WTC11 (cell line): Measurements from ENCODE around the gene NCAM2. TPM values are rescaled to one million over a fixed set of nuclear protein-coding genes. Genes with fewer than 3 reads are reported as not detected.

Experiments used
- ATAC-seq: fragments of 200-7000 bp; cut with Tn5 transposase; 2 replicates; pipeline ENCODE4 v1.10.0; 2021; ENCODE audit warnings: mild to moderate bottlenecking, moderate library complexity
- CTCF ChIA-PET: fragments of 300-600 bp; sonication (Branson Sonifier 250); formaldehyde crosslinking; loops from one replicate; lab custom pipeline; 2021; ENCODE audit warnings: antibody characterized with exemption; lab: Charles Lee
- POLR2A ChIA-PET: fragments of 350-600 bp; sonication (Branson Sonifier 250); formaldehyde crosslinking; loops from one replicate; lab custom pipeline; 2021; ENCODE audit warnings: antibody characterized with exemption; lab: Charles Lee
- DNase-seq: peaks from one replicate; pipeline ENCODE4 v3.0.0; 2021; ENCODE audit warnings: low spot score
- H3K27ac Mint-ChIP-seq: 2 replicates; pipeline ENCODE4 v1.8.0; 2021; ENCODE audit warnings: mixed read lengths
- H3K27me3 Mint-ChIP-seq: 2 replicates; pipeline ENCODE4 v1.8.0; 2021; ENCODE audit warnings: low read depth, mild to moderate bottlenecking, moderate library complexity, mixed read lengths
- H3K36me3 Mint-ChIP-seq: 2 replicates; pipeline ENCODE4 v1.8.0; 2021; ENCODE audit warnings: mixed read lengths
- H3K4me1 Mint-ChIP-seq: 2 replicates; pipeline ENCODE4 v1.8.0; 2022; ENCODE audit warnings: mixed read lengths
- H3K4me3 Mint-ChIP-seq: 2 replicates; pipeline ENCODE4 v1.8.0; 2021; ENCODE audit warnings: mild to moderate bottlenecking, moderate library complexity, mixed read lengths
- H3K9me3 Mint-ChIP-seq: 2 replicates; pipeline ENCODE4 v1.8.0; 2021; ENCODE audit warnings: mixed read lengths
- CBFB ChIP-seq: sonication (generic); formaldehyde crosslinking; IDR thresholded peaks from 2 replicates; pipeline ENCODE4 v1.8.1; 2022; ENCODE audit warnings: mild to moderate bottlenecking, low read depth, missing genetic modification reagents
- CTCF ChIP-seq: fragments of 200-600 bp; IDR thresholded peaks from 2 replicates; pipeline ENCODE4 v1.8.0; 2022; ENCODE audit warnings: antibody characterized with exemption
- EMX1 ChIP-seq: fragments of 250-450 bp; sonication (Bioruptor Pico); IDR thresholded peaks from 2 replicates; pipeline ENCODE4 v1.8.0; 2021; ENCODE audit warnings: mild to moderate bottlenecking
- ESRRA ChIP-seq: sonication (generic); formaldehyde crosslinking; IDR thresholded peaks from 2 replicates; pipeline ENCODE4 v1.8.1; 2022; ENCODE audit warnings: mild to moderate bottlenecking, missing genetic modification reagents, borderline replicate concordance
- ETV6 ChIP-seq: sonication (generic); formaldehyde crosslinking; IDR thresholded peaks from 2 replicates; pipeline ENCODE4 v1.8.1; 2022; ENCODE audit warnings: mild to moderate bottlenecking, missing genetic modification reagents
- FOXP1 ChIP-seq: sonication (generic); formaldehyde crosslinking; IDR thresholded peaks from 2 replicates; pipeline ENCODE4 v1.8.0; 2022; ENCODE audit warnings: missing genetic modification reagents, mild to moderate bottlenecking, moderate library complexity, borderline replicate concordance
- GABPB1 ChIP-seq: sonication (generic); formaldehyde crosslinking; IDR thresholded peaks from 2 replicates; pipeline ENCODE4 v1.8.1; 2023; ENCODE audit warnings: mild to moderate bottlenecking, missing genetic modification reagents
- HMGA2 ChIP-seq: fragments of 250-450 bp; sonication (Bioruptor Pico); IDR thresholded peaks from 2 replicates; pipeline ENCODE4 v1.4.0; 2021; ENCODE audit warnings: mild to moderate bottlenecking, moderate library complexity
- JAZF1 ChIP-seq: fragments of 250-450 bp; sonication (Bioruptor Pico); IDR thresholded peaks from 2 replicates; pipeline ENCODE4 v1.9.0; 2021; ENCODE audit warnings: moderate library complexity, mild to moderate bottlenecking, inconsistent platforms
- JUN ChIP-seq: sonication (generic); formaldehyde crosslinking; IDR thresholded peaks from 2 replicates; pipeline ENCODE4 v1.8.0; 2023; ENCODE audit warnings: mild to moderate bottlenecking, missing genetic modification reagents
- MYBL2 ChIP-seq: sonication (generic); formaldehyde crosslinking; IDR thresholded peaks from 2 replicates; pipeline ENCODE4 v1.8.1; 2023; ENCODE audit warnings: mild to moderate bottlenecking, moderate library complexity, missing genetic modification reagents
- OVOL2 ChIP-seq: fragments of 250-450 bp; sonication (Bioruptor Pico); IDR thresholded peaks from 2 replicates; pipeline ENCODE4 v1.9.0; 2021; ENCODE audit warnings: mild to moderate bottlenecking, borderline replicate concordance
- RELA ChIP-seq: sonication (generic); formaldehyde crosslinking; IDR thresholded peaks from 2 replicates; pipeline ENCODE4 v1.8.1; 2022; ENCODE audit warnings: missing genetic modification reagents, mild to moderate bottlenecking, borderline replicate concordance
- TEAD4 ChIP-seq: sonication (generic); formaldehyde crosslinking; IDR thresholded peaks from 2 replicates; pipeline ENCODE4 v1.8.0; 2022; ENCODE audit warnings: mild to moderate bottlenecking, missing genetic modification reagents
- TP53 ChIP-seq: sonication (generic); formaldehyde crosslinking; IDR thresholded peaks from 2 replicates; pipeline ENCODE4 v1.8.1; 2023; ENCODE audit warnings: mild to moderate bottlenecking, missing genetic modification reagents
- ZBTB43 ChIP-seq: sonication (generic); formaldehyde crosslinking; IDR thresholded peaks from 2 replicates; pipeline ENCODE4 v1.8.1; 2023; ENCODE audit warnings: mild to moderate bottlenecking, missing genetic modification reagents
- ZNF396 ChIP-seq: fragments of 250-450 bp; sonication (Bioruptor Pico); IDR thresholded peaks from 2 replicates; pipeline ENCODE4 v1.8.0; 2021; ENCODE audit warnings: mild to moderate bottlenecking, moderate library complexity, borderline replicate concordance
- ZNF423 ChIP-seq: fragments of 250-450 bp; sonication (Bioruptor Pico); IDR thresholded peaks from 2 replicates; pipeline ENCODE4 v2.1.2; 2022; ENCODE audit warnings: mild to moderate bottlenecking, moderate library complexity
- ZNF532 ChIP-seq: fragments of 250-450 bp; sonication (Bioruptor Pico); IDR thresholded peaks from 2 replicates; pipeline ENCODE4 v1.9.0; 2021; ENCODE audit warnings: mild to moderate bottlenecking, borderline replicate concordance
- ZNF671 ChIP-seq: fragments of 250-450 bp; sonication (Bioruptor Pico); IDR thresholded peaks from 2 replicates; pipeline ENCODE4 v1.8.0; 2021; ENCODE audit warnings: mild to moderate bottlenecking
- total RNA-seq: library from RNA; stranded (reverse); gene quantifications from 3 replicates; pipeline ENCODE4 v1.2.3, GENCODE V29; 2021
- TF ChIP-seq, protein P1 (sequence below): fragments of 250-450 bp; sonication (Bioruptor Pico); IDR thresholded peaks from 2 replicates; pipeline ENCODE4 v1.9.0; 2021; ENCODE audit warnings: mild to moderate bottlenecking

Gene NCAM2
- total RNA-seq, 1 experiment from 2014 or later, result 1.6 TPM

GRCh38 chr21:21196848-21197247 is 198.6 kb downstream of the NCAM2 start (continued):
- no peak for TF ChIP-seq ZBTB43 (CRISPR knock-in tag)
- TF ChIP-seq CTCF, result no peak

GRCh38 chr21:21199342-21200102 is 201.3 kb downstream of the NCAM2 start:
- TF ChIP-seq TP53 (CRISPR knock-in tag) (no peak), RELA (no peak), ZNF396 (CRISPR knock-in tag) (no peak)
- TF ChIP-seq, protein P1, sequence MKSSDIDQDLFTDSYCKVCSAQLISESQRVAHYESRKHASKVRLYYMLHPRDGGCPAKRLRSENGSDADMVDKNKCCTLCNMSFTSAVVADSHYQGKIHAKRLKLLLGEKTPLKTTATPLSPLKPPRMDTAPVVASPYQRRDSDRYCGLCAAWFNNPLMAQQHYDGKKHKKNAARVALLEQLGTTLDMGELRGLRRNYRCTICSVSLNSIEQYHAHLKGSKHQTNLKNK (CRISPR knock-in tag), result no peak
- no peaks in the 10 kb centered on the region for H3K9me3 Mint-ChIP-seq
- DNase-seq, result no peak
- no peak overlapping the region for H3K27ac Mint-ChIP-seq
- H3K27me3 Mint-ChIP-seq, result no peaks in the 10 kb centered on the region
- H3K36me3 Mint-ChIP-seq, result no peaks in the 10 kb centered on the region
- ATAC-seq, result no peak
- CTCF ChIA-PET, result no interaction called here
- H3K4me3 Mint-ChIP-seq, result no peak overlapping the region
- no peaks in the 10 kb centered on the region for H3K4me1 Mint-ChIP-seq
- POLR2A ChIA-PET, result no interaction called here

- TF ChIP-seq ETV6 (CRISPR knock-in tag), result no peak
- no peak for TF ChIP-seq EMX1
- no peak for TF ChIP-seq FOXP1 (CRISPR knock-in tag)
- TF ChIP-seq HMGA2, result no peak
- no peak for TF ChIP-seq OVOL2
- no peak for TF ChIP-seq JAZF1 (CRISPR knock-in tag)
- TF ChIP-seq CBFB (CRISPR knock-in tag), result no peak
- no peak for TF ChIP-seq TEAD4
- TF ChIP-seq ESRRA (CRISPR knock-in tag), result no peak
- TF ChIP-seq JUN (CRISPR knock-in tag), result no peak
- TF ChIP-seq ZNF671, result no peak
- Mint-ChIP-seq H3K4me3 (no peak overlapping the region), H3K27ac (no peak overlapping the region), H3K9me3 (no peaks in the 10 kb centered on the region), H3K36me3 (no peaks in the 10 kb centered on the region), H3K27me3 (no peaks in the 10 kb centered on the region), H3K4me1 (no peaks in the 10 kb centered on the region)
- DNase-seq (no peak), ATAC-seq (no peak)
- ChIA-PET CTCF (no interaction called here), POLR2A (no interaction called here)
Measured at GRCh38 chr21:21200103-21200938, 202.1 kb downstream of the NCAM2 start.

- DNase-seq (no peak), ATAC-seq (no peak)
- Mint-ChIP-seq H3K4me3 (no peak overlapping the region), H3K27me3 (no peaks in the 10 kb centered on the region), H3K27ac (no peak overlapping the region), H3K9me3 (no peaks in the 10 kb centered on the region), H3K36me3 (no peaks in the 10 kb centered on the region), H3K4me1 (no peaks in the 10 kb centered on the region)
- CTCF ChIA-PET, result no interaction called here
- POLR2A ChIA-PET, result no interaction called here
- TF ChIP-seq MYBL2, result no peak
- no peak for TF ChIP-seq GABPB1 (CRISPR knock-in tag)
- no peak for TF ChIP-seq ZNF423
- TF ChIP-seq ZNF532 (CRISPR knock-in tag), result no peak
Measured at GRCh38 chr21:21200939-21201615, 202.9 kb downstream of the NCAM2 start.
